Measurements from ENCODE around the gene CTBS. TPM values are rescaled to one million over a fixed set of nuclear protein-coding genes. Genes with fewer than 3 reads are reported as not detected.

Gene CTBS
- polyA plus RNA-seq, 1 donor from 2014 or later, result 0.95 TPM

- no peaks in the 10 kb centered on the region for H3K79me2 ChIP-seq (replicated peaks; ENCODE audit: insufficient read depth, low read length)
- H3K9me2 ChIP-seq (ENCODE audit: insufficient read depth, low read length), result no peaks in the 10 kb centered on the region
- H3K9me3 ChIP-seq (ENCODE audit: low read length), result peaks cover 14% of the 10 kb centered on the region
- no peak for TF ChIP-seq MXI1 (conservative IDR thresholded peaks at IDR 0.05; ENCODE audit: poor library complexity, severe bottlenecking)
- no peak for TF ChIP-seq TAF1 (IDR thresholded peaks at IDR 0.05; ENCODE audit: low read depth)
- TF ChIP-seq, protein P1, sequence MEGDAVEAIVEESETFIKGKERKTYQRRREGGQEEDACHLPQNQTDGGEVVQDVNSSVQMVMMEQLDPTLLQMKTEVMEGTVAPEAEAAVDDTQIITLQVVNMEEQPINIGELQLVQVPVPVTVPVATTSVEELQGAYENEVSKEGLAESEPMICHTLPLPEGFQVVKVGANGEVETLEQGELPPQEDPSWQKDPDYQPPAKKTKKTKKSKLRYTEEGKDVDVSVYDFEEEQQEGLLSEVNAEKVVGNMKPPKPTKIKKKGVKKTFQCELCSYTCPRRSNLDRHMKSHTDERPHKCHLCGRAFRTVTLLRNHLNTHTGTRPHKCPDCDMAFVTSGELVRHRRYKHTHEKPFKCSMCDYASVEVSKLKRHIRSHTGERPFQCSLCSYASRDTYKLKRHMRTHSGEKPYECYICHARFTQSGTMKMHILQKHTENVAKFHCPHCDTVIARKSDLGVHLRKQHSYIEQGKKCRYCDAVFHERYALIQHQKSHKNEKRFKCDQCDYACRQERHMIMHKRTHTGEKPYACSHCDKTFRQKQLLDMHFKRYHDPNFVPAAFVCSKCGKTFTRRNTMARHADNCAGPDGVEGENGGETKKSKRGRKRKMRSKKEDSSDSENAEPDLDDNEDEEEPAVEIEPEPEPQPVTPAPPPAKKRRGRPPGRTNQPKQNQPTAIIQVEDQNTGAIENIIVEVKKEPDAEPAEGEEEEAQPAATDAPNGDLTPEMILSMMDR (IDR thresholded peaks at IDR 0.05; ENCODE audit: poor library complexity, severe bottlenecking), result no peak
- no peak for TF ChIP-seq POLR2AphosphoS5 (IDR thresholded peaks at IDR 0.05)
- TF ChIP-seq REST (IDR thresholded peaks at IDR 0.05; ENCODE audit: borderline replicate concordance), result no peak
- no peak for TF ChIP-seq SMC3 (conservative IDR thresholded peaks at IDR 0.05; ENCODE audit: poor library complexity)
- TF ChIP-seq RAD21 (conservative IDR thresholded peaks at IDR 0.05), result no peak
- no peak for TF ChIP-seq EP300 (conservative IDR thresholded peaks at IDR 0.05; ENCODE audit: poor library complexity, severe bottlenecking)
- no peak for TF ChIP-seq EZH2 (IDR thresholded peaks at IDR 0.05; ENCODE audit: borderline replicate concordance, insufficient read depth, low read length, poor library complexity, severe bottlenecking)
- H3K9ac ChIP-seq (ENCODE audit: low read length), result no peak overlapping the region
- H3K36me3 ChIP-seq (ENCODE audit: insufficient read depth, low read length), result no peaks in the 10 kb centered on the region
- no peaks in the 10 kb centered on the region for H3F3A ChIP-seq (ENCODE audit: insufficient read depth, low read length, poor library complexity, severe bottlenecking)
- no peak overlapping the region for H3K4me3 ChIP-seq (ENCODE audit: low read length)
- H3K27ac ChIP-seq (ENCODE audit: low read length), result no peak overlapping the region
- no peaks in the 10 kb centered on the region for H3K27me3 ChIP-seq (ENCODE audit: insufficient read depth, low read depth, low read length)
- no peak overlapping the region for H2AFZ ChIP-seq (ENCODE audit: low read depth, low read length)
- H4K20me1 ChIP-seq (ENCODE audit: insufficient read depth), result no peaks in the 10 kb centered on the region
- no peak overlapping the region for H3K4me2 ChIP-seq (ENCODE audit: low read length)
Measured at GRCh38 chr1:84606977-84607376, 32.7 kb upstream of the CTBS start.

DNA sequence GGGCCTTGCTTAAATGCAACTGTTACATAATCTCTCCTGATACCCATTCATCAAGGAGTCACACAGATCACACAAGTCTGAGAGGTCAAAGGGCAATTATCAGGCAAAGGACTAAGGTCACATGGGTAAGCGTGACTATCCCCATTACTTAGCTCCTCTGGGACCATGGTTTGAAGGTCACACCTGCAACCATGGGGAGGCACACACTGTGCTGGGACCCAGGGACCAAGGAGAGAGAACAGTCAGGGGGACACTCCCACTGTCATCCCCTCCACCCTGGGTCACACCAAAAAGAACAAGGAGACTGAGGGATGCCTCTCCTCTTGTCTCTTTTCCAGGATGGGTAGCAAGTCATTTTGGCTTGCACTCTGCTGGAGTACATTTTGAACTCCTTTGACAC lies 30.9 kb upstream of the CTBS start:
- no peak overlapping the region for H3K9ac ChIP-seq (ENCODE audit: low read length)
- H3K4me3 ChIP-seq (ENCODE audit: low read length), result no peak overlapping the region
- H3F3A ChIP-seq (ENCODE audit: insufficient read depth, low read length, poor library complexity, severe bottlenecking), result no peaks in the 10 kb centered on the region
- H3K4me2 ChIP-seq (ENCODE audit: low read length), result no peak overlapping the region
- TF ChIP-seq TAF1 (IDR thresholded peaks at IDR 0.05; ENCODE audit: low read depth), result no peak
- TF ChIP-seq POLR2AphosphoS5 (IDR thresholded peaks at IDR 0.05), result no peak
- no peak for TF ChIP-seq SMC3 (conservative IDR thresholded peaks at IDR 0.05; ENCODE audit: poor library complexity)
- TF ChIP-seq, protein P1 (IDR thresholded peaks at IDR 0.05; ENCODE audit: poor library complexity, severe bottlenecking), result no peak
- TF ChIP-seq REST (IDR thresholded peaks at IDR 0.05; ENCODE audit: borderline replicate concordance), result no peak
- TF ChIP-seq MXI1 (conservative IDR thresholded peaks at IDR 0.05; ENCODE audit: poor library complexity, severe bottlenecking), result no peak
- no peak for TF ChIP-seq EZH2 (IDR thresholded peaks at IDR 0.05; ENCODE audit: borderline replicate concordance, insufficient read depth, low read length, poor library complexity, severe bottlenecking)
- no peak for TF ChIP-seq EP300 (conservative IDR thresholded peaks at IDR 0.05; ENCODE audit: poor library complexity, severe bottlenecking)
- TF ChIP-seq RAD21 (conservative IDR thresholded peaks at IDR 0.05), result no peak
- no peaks in the 10 kb centered on the region for H3K79me2 ChIP-seq (replicated peaks; ENCODE audit: insufficient read depth, low read length)
- peaks cover 14% of the 10 kb centered on the region for H3K9me3 ChIP-seq (ENCODE audit: low read length)
- H3K9me2 ChIP-seq (ENCODE audit: insufficient read depth, low read length), result no peaks in the 10 kb centered on the region
- no peak overlapping the region for H3K27ac ChIP-seq (ENCODE audit: low read length)
- no peaks in the 10 kb centered on the region for H3K36me3 ChIP-seq (ENCODE audit: insufficient read depth, low read length)
- H3K27me3 ChIP-seq (ENCODE audit: insufficient read depth, low read depth, low read length), result no peaks in the 10 kb centered on the region
- no peak overlapping the region for H2AFZ ChIP-seq (ENCODE audit: low read depth, low read length)
- H4K20me1 ChIP-seq (ENCODE audit: insufficient read depth), result no peaks in the 10 kb centered on the region
